Fibroblast of skin of left biceps (primary cell): Measurements from ENCODE around the gene ENC1.
A peak's percentile ranks its signal among the peaks of the same experiment; 100 is the strongest.

Experiments used
- DNase-seq, 2 experiments: peaks; one replicate each; pipeline ENCODE4 v3.0.0-alpha.2; 2013; ENCODE audit warnings: low read depth in 2 of 2

ENC1 gene

GRCh38 chr5:74631081-74631953 is 9.2 kb downstream of the ENC1 start:
- DNase-seq, result no peak

- peak; percentile 70 to 72 for DNase-seq
Observed at GRCh38 chr5:74630453-74631066, 10.0 kb downstream of the ENC1 start.

- no peak for DNase-seq
Observed at GRCh38 chr5:74629326-74629725, 11.2 kb downstream of the ENC1 start.

GRCh38 chr5:74628359-74628758 is 12.2 kb downstream of the ENC1 start:
- no peak for DNase-seq

- no peak for DNase-seq
Observed at GRCh38 chr5:74627646-74628279, 12.8 kb downstream of the ENC1 start.

- no peak for DNase-seq
Observed at GRCh38 chr5:74626386-74627222, 13.9 kb downstream of the ENC1 start.

- DNase-seq, result no peak
Observed at GRCh38 chr5:74625742-74626241, 14.7 kb downstream of the ENC1 start.

- no peak for DNase-seq
Observed at GRCh38 chr5:74624931-74625505, 15.5 kb downstream of the ENC1 start.

GRCh38 chr5:74624501-74624900 is 16.0 kb downstream of the ENC1 start:
- no peak for DNase-seq

- no peak for DNase-seq
Observed at GRCh38 chr5:74623748-74624408, 16.6 kb downstream of the ENC1 start.

GRCh38 chr5:74623006-74623611 is 17.4 kb downstream of the ENC1 start:
- no peak for DNase-seq

- no peak for DNase-seq
Observed at GRCh38 chr5:74622122-74622521, 18.4 kb downstream of the ENC1 start.

GRCh38 chr5:74621492-74621891 is 19.0 kb downstream of the ENC1 start:
- DNase-seq, result no peak

- DNase-seq, result no peak
Observed at GRCh38 chr5:74619308-74619707, 21.2 kb downstream of the ENC1 start.

GRCh38 chr5:74618106-74618505 is 22.4 kb downstream of the ENC1 start:
- DNase-seq, result no peak

GRCh38 chr5:74617202-74617601 is 23.3 kb downstream of the ENC1 start:
- no peak for DNase-seq

- DNase-seq, result no peak
Observed at GRCh38 chr5:74616236-74617146, 24.0 kb downstream of the ENC1 start.

- DNase-seq, result no peak
Observed at GRCh38 chr5:74613283-74613682, 27.2 kb downstream of the ENC1 start.

GRCh38 chr5:74612045-74612444 is 28.5 kb downstream of the ENC1 start:
- DNase-seq, result no peak
